Dermis blood vessel endothelial cell (primary cell): ENCODE results near the gene IGSF22. TPM values are rescaled to one million over a fixed set of nuclear protein-coding genes. Genes with fewer than 3 reads are reported as not detected.
A peak's percentile ranks its signal among the peaks of the same experiment; 100 is the strongest.

Source experiments
- DNase-seq: peaks from one replicate; pipeline ENCODE4 v3.0.0; 2010
- total RNA-seq: library from RNA; depleted of rRNA; stranded (reverse); fragments of >200 nt; gene quantifications from 2 replicates; pipeline ENCODE4 v1.2.3, GENCODE V29; 2014

Gene IGSF22
- total RNA-seq, 1 donor from 2014 or later = not detected

DNA sequence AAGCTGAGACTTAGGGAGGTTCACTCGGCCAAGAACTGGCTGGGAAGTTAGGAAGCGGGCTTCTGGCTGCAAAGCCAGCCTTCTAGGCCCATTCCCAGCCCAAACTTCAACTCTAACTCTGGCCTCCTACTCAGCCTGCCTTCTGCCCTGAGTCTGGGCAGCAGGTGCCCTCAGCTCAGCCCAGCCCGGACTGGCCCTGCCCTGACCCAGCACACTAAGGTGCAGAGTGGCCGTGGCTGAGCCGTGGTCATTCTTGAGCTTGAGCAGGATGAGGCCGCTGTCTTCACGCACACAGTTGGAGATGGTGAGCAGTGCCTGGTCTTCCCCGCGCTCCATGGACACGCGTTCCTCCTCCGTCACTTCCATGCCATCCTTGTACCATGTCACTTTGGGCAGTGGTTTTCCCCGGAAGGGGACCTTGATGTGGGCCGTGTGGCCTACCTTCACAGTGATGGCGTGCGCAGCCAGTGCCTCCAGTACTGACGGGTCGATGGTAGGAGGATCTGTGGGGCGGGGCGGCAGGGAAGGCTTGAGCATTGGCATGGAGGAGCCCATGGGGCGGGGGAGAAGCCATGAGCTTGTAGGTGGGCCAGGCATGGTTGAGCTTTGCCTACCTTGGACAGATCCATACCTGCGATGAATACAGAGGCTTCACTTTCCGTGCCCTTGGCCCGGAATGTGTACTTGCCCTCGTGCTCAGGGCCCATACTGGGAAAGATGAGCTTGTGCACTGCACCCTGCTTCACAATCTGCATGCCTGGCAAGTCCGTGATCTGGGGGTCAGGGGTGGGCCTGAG is 12.1 kb downstream of the IGSF22 start:
- no peak for DNase-seq

DNA sequence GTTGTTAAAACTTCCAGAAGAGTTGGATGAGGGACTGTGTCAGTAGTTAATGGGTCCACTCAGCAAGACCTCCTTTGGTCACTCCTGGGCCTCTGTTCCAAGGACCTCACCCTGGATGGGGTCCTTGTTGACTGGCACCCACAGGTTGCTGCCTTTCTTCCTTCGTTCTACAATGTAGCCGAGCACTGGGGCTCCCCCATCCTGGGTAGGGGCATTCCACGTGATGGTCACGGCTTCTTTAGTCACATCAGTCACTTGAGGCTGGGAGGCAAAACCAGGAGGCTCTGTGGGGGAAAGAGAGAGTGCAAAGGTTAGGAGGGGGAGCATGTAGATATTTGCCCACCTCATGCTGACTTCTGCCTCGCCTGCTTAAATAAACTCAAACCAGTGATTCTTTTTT is 15.4 kb downstream of the IGSF22 start:
- no peak for DNase-seq

DNA sequence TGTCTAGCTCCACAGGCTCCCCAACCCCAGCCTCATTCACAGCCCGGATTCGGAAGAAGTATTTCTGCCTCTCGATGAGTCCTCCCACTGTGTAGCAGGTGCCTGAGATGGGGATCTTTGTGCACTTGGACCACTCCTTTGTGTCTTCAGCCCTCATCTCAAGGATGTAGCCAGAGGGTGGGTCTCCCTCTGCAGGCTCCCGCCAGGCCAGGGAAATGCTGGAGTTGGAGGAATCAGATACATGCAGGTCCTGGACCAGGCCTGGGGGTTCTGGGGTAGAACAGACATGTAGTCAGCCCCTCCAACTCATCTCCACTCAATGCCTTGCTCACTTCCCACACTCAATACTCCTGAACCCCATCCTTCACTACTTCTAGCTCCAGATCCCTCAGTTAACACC is 16.6 kb downstream of the IGSF22 start:
- DNase-seq = no peak

DNA sequence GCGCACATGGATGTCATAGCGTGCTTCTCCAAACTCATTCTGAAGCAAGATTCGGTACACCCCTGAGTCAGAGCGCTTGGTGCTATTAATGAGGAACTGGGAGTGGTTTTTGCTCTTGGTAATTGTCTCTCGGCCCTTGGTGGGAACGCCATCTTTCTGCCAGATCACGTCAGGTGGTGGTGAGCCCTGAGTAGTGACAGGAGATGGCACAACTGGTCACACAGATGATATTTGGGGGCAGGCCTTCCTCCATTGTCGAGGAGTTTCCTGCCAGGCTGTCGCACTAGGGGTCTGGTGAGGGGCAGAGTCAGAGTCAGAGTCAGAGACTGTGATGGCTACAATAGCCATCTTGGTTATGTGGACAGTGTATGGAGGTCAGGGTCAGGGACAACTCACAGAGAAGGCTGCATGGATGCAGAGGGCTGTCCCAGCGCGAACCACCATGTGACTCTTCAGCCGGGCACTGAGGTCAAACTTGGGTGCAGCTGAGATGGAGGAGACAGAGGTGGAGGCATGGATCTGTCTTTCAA is 18.1 kb downstream of the IGSF22 start:
- DNase-seq = no peak

DNA sequence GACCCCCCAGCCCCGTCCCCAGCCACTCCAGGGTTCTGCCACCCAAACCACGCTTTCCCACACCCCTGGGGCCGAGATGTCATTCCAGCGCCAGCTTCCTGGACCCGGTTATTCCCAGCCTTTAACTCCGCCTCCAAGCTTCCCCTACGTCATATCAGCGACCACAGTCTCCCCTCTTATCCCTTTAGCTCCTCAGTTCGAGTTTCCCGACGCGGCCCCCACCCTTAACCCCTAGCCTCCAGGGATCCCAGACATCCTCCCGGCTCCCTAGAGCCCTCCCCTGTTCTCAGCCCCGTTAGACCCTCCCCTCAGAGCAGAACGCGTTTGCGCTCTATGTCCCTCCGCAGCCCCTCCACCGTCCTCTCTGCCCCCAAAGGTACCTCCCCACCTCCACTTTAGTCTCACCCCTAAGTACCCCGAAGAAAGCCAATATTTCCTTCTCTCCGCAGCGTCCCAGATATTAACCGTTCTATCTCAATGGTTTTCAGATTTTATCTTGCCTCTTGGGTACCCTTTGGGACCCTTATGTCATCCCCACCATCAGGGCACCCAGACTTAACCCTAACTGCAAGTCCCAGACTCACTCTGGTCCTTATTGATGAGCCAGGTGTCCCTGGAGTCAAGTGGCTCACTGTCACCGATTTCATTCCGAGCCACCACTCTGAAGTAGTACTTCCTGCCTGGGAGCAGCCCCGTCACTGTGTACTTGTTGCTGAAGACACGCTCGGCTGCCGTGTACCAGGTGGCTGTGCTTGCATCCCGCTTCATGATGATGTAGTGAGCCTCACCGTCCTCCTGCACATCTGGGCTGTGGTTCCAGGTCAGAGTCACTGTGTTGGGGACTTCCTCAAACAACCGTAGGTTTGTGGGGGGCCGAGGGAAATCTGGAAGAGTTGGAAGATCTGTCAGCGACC is 19.4 kb downstream of the IGSF22 start:
- DNase-seq = peak; percentile 73

DNA sequence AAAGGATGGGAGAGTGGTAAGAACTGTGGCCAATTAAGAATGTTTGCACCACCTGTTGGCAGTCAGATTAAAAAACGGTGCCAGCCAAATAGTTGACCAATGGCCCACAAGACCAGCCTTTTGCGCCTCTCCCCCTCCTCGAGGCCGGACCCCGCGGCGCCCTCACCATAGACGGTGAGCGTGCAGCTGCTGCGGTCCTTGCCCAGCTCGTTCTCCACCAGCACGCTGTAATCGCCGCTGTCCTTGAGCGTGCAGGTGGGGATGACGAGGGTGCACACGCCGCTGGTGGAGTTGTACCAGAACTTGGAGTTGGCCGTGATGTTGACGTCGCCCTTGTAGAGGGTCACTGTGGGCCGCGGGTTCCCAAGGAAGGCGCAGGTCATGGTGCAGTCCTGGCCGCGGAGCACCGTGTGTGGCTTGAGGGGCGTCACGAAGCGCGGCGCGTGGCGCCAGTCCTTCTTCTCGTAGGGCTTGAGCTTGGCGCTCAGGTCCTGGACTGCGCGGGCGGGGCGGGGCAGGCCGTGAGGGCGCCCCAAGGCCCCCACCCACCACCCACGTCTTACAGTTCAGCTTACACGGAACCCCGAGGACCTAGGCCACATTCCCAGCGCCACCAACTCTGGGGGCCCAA is 20.2 kb downstream of the IGSF22 start:
- DNase-seq = peak; percentile 34

DNA sequence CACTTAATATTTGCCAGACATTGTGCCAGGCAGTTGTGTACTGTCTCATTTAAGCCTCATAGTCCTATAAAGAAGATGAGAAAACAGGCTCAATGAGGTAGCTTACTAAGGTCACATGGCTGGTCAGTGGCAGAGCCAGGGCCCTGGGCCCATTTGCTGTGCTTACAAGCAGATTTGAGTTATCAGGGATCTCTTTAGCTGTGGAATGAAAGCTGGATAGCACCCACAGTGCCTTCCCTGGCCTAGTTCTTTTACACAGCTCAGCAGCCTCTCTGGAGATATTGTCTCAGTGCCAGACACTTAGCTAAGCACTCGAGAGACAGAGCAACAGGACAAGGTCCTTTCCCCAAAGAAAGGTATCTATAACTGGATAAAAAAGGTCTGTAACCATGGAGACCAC is 21.3 kb downstream of the IGSF22 start:
- DNase-seq = no peak

DNA sequence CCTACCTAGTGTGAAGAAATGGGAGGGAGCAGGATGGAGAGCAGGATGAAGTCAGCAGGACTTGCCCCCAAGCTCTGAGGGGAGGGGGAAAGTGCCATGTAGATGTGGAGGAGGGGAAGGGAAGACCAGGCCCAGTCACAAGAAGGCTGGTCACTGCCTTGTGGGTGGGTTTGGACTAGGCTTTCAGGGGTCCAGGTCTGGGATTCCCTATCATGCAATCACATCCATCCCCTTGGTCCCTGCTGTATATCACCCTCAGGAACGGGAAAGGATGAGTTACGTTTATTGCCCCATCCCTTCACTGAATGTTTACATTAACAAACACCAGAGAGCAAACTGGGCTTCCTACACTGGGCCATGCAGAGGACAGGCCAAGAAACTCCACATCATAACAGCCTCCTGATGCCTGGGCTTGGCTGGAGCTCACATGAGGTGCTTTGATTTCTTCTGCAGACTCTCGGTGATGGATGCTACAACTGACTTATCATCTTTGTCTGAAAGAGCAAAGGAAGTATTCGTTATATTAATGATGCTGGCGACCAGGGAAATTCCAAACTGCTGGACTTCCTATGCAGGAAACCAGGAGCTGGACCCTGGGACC is 21.8 kb downstream of the IGSF22 start:
- DNase-seq = no peak

DNA sequence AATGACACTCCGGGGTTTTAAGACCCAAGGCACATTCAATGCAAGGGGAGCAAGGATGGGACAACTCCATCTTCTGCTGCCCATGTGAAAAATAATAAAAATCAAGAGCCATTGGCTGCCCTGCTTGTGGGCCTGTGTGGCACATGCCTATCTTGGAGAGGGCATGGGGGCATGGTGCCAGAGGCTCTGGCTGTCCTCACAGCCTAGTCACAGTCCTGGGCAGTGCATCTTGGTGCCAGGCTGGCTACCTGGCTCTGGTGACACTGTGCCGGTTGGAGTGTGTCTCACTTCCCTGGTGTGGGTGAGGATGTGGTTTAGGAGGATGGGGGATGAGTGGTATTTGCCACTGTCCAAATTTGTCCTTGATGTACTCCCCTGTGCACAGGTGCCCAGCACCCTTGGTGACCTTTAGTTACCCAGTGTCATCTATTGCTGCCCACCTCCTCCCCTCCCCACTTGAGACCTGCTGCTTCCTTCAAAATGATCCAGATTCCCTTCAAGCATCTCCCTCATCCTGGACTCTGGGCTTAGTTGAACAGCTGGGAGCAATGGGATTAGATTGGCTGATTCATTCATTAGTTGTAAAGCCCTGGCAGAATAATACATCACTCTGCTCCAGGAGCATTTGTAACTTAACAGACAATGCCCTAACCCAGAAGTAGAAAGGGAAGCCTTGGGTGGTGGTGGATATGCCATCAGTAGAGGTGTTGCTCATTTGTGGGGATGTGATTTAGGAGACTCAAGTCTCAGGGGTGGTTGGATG is 22.8 kb downstream of the IGSF22 start:
- DNase-seq = no peak

DNA sequence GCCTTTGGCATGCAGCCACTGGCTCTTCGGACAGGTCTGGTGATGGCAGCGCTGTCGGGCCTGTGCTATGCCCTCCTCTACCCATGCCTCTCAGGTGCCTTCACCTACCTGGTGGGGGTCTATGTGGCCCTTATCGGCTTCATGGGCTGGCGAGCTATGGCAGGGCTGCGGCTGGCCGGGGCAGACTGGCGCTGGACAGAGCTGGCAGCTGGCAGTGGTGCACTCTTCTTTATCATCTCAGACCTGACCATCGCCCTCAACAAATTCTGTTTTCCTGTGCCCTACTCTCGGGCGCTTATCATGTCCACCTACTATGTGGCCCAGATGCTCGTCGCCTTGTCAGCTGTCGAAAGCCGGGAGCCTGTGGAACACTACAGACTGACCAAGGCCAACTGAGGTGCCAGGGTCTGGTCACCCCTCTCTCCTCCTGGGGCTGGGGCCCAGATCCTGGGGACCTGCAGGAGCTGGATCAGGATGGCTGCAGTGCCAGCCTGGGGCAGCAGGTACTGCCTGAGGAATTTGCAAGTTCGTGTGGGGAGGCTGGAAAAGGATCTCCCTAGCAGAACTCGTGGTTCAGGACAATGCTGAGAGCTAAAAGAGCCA is 24.3 kb downstream of the IGSF22 start:
- no peak for DNase-seq

DNA sequence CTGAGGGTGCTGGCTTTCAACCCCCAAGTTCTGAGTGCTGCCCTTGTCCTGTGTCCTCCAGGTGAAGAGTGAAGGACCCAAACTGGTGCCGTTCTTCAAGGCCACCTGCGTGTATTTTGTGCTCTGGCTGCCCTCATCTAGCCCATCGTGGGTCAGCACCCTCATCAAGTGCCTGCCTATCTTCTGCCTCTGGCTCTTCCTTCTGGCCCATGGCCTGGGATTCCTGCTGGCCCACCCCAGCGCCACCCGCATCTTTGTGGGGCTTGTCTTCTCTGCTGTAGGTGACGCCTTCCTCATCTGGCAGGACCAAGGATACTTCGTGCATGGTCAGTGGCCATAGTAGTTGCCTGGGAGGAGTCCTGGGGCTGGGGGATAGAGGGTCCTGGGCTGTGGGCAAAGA is 25.1 kb downstream of the IGSF22 start:
- DNase-seq = no peak

DNA sequence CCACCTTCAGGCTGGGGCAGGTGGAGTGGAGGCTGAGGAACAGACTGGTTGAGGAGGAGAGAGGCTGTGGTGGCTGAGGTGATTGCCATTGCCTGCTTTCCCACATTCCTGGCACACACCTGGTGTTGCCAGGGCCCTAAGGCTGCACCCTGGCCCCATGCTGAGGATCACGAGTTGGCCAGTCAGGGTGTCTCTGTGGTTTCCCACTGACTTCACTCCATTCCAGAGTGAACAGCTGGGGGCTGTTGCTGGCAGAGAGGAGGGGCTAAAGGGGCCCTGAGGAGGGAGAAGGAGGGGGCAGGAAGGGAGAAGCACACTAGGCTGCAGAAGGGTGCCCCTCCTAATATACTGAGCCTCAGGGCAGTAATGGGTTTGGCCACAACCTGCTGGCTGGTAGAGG is 25.6 kb downstream of the IGSF22 start:
- DNase-seq = no peak

DNA sequence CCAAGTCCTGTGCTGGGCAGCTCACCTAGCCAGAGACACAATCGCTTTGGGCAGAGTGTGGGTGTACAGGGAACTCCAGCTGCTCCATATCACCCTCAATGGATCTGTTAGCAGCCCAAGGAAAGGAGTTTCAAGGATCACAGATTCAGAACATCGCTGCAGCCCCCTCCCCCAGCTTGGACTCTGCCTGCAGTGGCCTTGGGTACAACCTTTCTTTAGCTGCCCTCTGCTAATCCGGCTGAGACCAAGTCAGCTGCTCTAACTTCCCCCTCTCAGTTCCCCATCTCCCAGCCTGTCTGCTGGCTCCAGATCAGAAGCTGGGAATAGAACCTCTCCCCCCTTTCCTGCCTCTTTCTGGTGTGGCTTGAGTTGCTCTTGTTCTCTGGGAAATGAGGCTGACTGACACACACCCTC is 26.1 kb downstream of the IGSF22 start:
- no peak for DNase-seq

DNA sequence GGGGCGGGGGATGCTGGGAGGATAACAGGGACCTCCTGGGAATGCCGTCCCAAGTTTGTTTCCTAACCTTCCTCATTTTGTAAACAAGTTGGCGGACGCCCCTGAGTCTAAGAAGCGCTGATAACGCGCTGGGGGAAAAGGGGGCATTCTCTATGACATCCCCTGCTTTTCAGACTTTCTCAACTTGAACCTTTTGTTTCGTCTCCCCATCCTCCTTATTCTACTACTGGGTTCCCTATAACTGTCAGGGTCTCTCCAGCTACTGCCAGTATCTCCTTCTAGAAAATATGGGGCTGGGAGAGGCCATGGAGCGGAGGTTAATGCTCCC is 26.8 kb downstream of the IGSF22 start:
- DNase-seq = no peak

DNA sequence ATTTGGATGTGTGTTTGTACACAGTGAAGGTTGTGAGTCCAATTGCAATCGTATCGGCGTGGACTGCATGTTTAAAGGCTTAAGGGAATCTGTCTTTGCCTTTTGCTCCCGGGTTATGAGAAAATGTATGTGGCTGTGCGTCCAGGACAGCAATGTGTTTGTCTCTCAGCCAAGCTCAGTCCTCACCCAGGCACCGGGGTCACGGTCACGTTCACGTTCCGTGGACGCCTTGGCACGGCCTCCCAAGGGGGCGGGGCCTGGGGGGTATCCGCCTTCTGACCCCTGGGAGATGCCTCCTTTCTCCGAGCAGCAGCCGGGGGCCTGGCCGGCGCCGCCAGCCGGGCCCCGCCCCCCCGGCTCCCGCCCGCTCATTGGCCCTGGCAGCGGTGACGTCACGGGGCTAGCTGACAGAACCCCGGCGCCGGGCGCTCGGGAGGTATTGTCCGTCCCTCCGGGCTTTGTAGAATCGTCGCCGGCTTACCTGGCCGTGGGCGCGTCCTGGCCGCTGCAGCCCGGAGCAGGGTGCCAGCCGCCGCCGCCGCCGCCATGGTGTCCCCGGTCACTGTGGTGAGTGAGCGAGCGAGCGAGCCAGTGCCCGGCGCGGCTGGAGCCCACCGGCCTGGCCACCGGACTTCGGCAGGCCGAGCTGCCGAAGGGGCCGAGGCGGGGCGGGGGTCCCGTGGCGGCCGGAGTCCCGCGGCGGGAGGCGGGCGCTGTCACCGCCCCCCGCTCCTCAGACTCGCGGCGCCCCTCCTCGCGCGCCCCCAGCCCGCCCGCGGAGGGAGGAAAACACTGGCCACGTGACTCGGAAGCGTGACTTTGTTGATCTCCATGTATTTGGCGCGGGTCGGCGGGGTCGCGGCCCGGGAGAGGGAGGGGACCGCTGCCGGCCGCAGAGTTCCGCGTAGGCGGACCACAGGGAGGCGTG is 27.4 kb downstream of the IGSF22 start, which contains the start of gene TMEM86A:
Gene TMEM86A, plus strand, starts transcription at position 439 of the 928 bp plus-strand sequence. Its CDS starts 108 bp downstream, at position 547.
- peak; percentile 87 for DNase-seq

DNA sequence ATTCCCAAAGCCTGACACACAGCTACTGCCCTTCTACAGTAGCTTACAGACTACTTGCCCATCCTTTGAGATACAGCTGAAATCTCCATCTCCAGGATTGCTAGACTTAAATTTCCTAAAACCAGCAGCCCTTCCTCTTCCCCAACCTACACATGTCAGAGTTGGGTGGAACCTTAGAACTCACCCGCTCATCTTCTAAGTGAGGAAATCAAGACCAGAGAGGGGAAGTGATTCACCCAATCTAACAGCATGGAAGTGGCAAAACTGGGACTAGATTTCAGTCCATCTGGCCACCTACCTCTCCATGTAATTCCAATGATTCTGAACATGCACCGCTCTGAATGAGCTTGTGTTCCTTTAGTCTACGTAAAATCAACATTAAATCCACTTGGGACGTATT is 28.4 kb downstream of the IGSF22 start:
- DNase-seq = no peak

DNA sequence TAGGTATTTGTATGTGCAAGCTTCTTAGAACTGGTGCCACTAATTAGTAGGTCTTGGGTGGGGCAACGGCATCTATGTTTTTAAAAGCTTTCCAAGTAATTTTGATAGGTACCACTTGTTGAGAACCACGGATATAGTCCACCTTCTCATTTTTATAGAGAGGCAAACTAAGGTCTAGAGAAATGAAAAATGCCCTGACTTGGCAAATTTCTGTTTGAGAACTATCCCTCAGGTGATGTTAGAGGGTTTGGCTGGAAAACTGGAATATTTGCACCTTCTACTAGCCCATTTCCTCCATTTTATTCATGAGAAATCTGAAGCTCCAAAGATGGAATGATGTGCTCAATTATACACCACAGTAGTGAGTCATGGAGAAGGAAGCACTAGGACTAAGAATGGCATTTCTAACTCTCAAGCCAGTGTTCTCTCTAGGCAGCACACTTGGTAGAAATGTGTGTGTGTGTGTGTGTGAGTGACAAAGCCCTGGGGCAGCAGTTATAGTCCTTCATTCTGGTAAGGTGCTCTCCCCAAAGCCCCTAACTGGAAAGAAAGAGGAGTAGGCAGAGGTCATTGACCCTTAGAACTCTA is 29.3 kb downstream of the IGSF22 start:
- DNase-seq = no peak

DNA sequence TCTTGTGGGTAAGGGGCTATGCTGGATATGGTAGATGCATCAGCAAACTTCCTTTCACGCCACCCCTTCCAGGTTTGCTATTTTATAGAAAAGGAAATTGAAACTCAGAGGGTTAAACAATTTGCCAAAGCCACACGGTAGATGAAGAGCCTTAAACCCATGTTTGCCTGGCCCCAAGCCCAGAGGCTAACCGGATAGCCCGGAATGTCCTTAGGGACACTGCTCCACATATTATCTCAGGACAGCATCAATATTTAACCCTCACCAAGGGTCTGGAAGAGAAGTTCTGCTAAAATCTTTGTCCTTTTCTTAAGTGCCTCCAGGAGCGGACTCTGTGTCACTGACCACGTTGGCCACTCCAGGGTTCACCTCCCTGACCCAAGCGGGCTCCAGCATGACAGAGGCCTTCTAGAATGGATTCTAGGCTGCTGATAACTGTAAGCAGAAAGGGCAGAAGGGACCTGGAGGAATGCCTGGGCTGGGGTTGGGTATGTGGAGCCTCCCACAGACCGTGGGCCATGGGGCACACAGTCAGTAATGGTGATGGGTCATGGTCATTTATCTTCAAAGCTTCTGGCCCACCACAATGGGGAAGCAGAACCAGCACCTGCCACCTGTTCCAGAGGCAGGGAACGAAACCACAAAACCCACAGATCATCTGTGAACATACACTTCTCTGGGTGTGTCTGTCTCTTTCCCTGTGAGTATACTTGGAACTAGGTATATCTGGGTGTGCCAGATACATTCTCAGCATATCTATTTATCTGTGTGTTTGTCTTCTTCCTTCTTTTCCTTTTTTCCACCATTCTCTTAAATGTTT is 32.8 kb downstream of the IGSF22 start:
- DNase-seq = no peak
